Measurements from ENCODE around the gene LAS1L. TPM values are rescaled to one million over a fixed set of nuclear protein-coding genes. Genes with fewer than 3 reads are reported as not detected.

LAS1L gene
- total RNA-seq, 4 donors from 2014 or later = 16.3 to 27.2 (median 21.0) TPM

DNA sequence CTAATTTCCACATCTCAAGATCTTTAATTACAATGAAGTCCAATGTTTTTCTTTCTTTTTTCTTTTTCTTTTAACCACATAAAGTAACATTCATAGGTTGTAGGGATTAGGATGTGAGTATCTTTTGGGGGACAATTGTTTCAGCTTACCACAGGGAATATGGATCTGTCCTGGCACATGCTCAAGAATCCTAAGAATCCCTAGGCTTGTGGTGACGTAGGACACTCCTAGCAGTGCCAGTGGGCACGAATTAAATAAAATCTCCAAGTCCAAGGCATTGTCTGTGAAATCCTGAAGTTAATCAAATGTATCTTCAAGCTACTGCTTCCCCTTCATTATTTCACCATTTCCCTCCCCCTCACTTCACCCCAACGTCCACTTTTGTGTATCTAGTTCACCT, 2.6 kb upstream of the LAS1L start:
- intact Hi-C loops (cut with DNase I; ENCODE audit: low total_unique reads) = no loop called here
- TF ChIP-seq POLR2A (IDR thresholded peaks at IDR 0.05) (no peak), CTCF (IDR thresholded peaks at IDR 0.05) (no peak)
- 40 to 42% methylated on average over 3 of the region's 3 CpGs for WGBS, 2 donors
- no peak overlapping the region for H3K4me3 ChIP-seq (ENCODE audit: low read depth, poor library complexity, severe bottlenecking)
- DNase-seq (ENCODE audit: low spot score in 2 of 2) = no peak

GRCh38 chrX:65536291-65536690, 1.7 kb upstream of the LAS1L start:
- TF ChIP-seq CTCF (IDR thresholded peaks at IDR 0.05) = no peak
- TF ChIP-seq POLR2A (IDR thresholded peaks at IDR 0.05) = no peak
- no peak for DNase-seq (ENCODE audit: low spot score in 2 of 2)
- intact Hi-C loops (cut with DNase I; ENCODE audit: low total_unique reads) = no loop called here
- 96 to 100% methylated on average over 1 to 3 of the region's 3 CpGs for WGBS, 2 donors
- H3K4me3 ChIP-seq (ENCODE audit: low read depth, poor library complexity, severe bottlenecking) = no peak overlapping the region

GRCh38 chrX:65532016-65532415, 2.6 kb downstream of the LAS1L start:
- no peak overlapping the region for H3K4me3 ChIP-seq (ENCODE audit: low read depth, poor library complexity, severe bottlenecking)
- intact Hi-C loops (cut with DNase I; ENCODE audit: low total_unique reads) = no loop called here
- DNase-seq (ENCODE audit: low spot score in 2 of 2) = no peak
- TF ChIP-seq POLR2A (IDR thresholded peaks at IDR 0.05) = no peak
- no peak for TF ChIP-seq CTCF (IDR thresholded peaks at IDR 0.05)
- WGBS, 2 donors = 73 to 75% methylated on average over 3 of the region's 3 CpGs

GRCh38 chrX:65528705-65529340, 5.8 kb downstream of the LAS1L start:
- 35 to 49% methylated on average over 9 of the region's 9 CpGs for whole genome bisulfite sequencing, 2 donors
- no peak overlapping the region for H3K4me3 ChIP-seq (ENCODE audit: low read depth, poor library complexity, severe bottlenecking)
- peak; percentile 13 to 89 for DNase-seq (ENCODE audit: low spot score in 2 of 2)
- intact Hi-C loops (cut with DNase I; ENCODE audit: low total_unique reads) = no loop called here
- TF ChIP-seq CTCF (IDR thresholded peaks at IDR 0.05) = no peak
- TF ChIP-seq POLR2A (IDR thresholded peaks at IDR 0.05) = no peak

DNA sequence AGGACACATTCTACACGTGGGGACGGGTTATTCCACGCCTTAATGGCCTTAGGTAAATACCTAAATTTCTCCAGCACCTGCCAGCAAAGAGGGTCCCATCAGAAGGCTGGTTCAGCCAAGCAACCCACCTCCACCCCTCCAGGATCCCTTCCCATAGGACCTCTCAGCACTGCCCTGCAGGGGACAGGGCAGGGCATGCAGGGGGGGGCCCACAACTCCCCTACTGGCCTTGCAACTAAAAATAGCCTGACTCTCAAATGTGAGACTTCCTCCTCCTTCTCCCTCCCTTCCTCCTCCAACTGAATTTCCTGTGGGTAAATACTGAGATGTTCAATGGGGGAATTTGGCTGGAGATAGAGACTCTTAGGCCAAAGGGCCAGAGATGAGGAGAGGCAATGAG, 6.3 kb downstream of the LAS1L start:
- no peak for TF ChIP-seq CTCF (IDR thresholded peaks at IDR 0.05)
- no peak for TF ChIP-seq POLR2A (IDR thresholded peaks at IDR 0.05)
- no peak for DNase-seq (ENCODE audit: low spot score in 2 of 2)
- intact Hi-C loops (cut with DNase I; ENCODE audit: low total_unique reads) = no loop called here
- H3K4me3 ChIP-seq (ENCODE audit: low read depth, poor library complexity, severe bottlenecking) = no peak overlapping the region
- 43 to 60% methylated on average over 3 of the region's 3 CpGs for WGBS, 2 donors

GRCh38 chrX:65524139-65524538, 10.4 kb downstream of the LAS1L start:
- DNase-seq (ENCODE audit: low spot score in 2 of 2) = no peak
- intact Hi-C loops (cut with DNase I; ENCODE audit: low total_unique reads) = no loop called here
- WGBS, 2 donors = 86 to 90% methylated on average over 8 to 9 of the region's 9 CpGs
- no peak for TF ChIP-seq POLR2A (IDR thresholded peaks at IDR 0.05)
- TF ChIP-seq CTCF (IDR thresholded peaks at IDR 0.05) = no peak
- no peak overlapping the region for H3K4me3 ChIP-seq (ENCODE audit: low read depth, poor library complexity, severe bottlenecking)

Data from lower leg skin (tissue), 4 donors.